Measurements from ENCODE around the gene ENOSF1. TPM values are rescaled to one million over a fixed set of nuclear protein-coding genes. Genes with fewer than 3 reads are reported as not detected.

ENOSF1 gene
- total and polyA plus RNA-seq, 2 of the 13 experiments (the other 11 are each of a cell fraction or from before 2014, with no cell fraction given) = 37.6 to 40.1 TPM

DNA sequence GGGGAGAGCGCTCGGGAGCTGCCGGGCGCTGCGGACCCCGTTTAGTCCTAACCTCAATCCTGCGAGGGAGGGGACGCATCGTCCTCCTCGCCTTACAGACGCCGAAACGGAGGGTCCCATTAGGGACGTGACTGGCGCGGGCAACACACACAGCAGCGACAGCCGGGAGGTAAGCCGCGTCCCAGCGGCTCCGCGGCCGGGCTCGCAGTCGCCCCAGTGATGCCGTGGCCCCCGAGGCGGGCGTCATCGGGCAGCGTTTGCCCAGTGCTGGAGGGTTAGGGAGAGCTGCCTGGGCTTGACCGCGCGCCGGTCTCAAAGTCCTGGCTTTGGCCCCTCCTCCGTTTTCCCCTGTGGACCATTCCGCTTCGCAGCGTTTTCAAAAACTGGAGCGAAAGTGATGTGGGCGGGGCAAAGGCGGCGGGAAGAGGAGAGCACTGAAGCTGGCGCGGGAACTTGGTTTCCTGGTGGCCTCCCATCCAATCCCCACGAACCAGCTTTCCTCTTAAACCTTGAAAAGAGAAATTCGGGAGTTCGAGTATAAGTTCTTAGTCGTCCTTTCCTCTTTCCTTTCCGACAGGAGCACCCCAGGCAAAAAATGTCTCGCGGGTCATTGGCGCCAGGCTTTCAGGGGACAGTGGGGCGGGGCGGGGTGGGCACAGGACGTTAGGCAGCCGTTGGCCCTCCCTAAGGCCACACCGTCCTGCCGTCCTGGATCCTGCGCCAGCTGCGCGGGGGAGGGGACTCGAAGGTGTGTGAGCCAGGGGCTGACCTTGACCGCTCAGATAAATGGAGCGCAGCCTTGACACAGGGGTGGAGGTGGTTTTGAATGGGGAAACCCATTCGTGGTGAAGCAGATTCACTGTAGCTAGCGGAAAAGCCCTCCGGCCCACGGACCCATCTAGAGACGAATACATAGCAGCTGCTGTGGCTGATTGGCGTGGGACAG lies 54.2 kb downstream of the ENOSF1 start (continued):
- TF ChIP-seq, protein P1, sequence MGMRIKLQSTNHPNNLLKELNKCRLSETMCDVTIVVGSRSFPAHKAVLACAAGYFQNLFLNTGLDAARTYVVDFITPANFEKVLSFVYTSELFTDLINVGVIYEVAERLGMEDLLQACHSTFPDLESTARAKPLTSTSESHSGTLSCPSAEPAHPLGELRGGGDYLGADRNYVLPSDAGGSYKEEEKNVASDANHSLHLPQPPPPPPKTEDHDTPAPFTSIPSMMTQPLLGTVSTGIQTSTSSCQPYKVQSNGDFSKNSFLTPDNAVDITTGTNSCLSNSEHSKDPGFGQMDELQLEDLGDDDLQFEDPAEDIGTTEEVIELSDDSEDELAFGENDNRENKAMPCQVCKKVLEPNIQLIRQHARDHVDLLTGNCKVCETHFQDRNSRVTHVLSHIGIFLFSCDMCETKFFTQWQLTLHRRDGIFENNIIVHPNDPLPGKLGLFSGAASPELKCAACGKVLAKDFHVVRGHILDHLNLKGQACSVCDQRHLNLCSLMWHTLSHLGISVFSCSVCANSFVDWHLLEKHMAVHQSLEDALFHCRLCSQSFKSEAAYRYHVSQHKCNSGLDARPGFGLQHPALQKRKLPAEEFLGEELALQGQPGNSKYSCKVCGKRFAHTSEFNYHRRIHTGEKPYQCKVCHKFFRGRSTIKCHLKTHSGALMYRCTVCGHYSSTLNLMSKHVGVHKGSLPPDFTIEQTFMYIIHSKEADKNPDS (CRISPR knock-in tag; IDR thresholded peaks at IDR 0.05) = no peak
- TF ChIP-seq POGZ (CRISPR knock-in tag; IDR thresholded peaks at IDR 0.05) = peak; percentile 22; the same call in 1 of the 2 replicates
- no peak; the same call in 1 of the 2 replicates for TF ChIP-seq CBFB (CRISPR knock-in tag; IDR thresholded peaks at IDR 0.05)
- peak; percentile 73; the same call in 1 of the 2 replicates for TF ChIP-seq ERF (CRISPR knock-in tag; IDR thresholded peaks at IDR 0.05)
- no peak for TF ChIP-seq SMC3 (IDR thresholded peaks at IDR 0.05; ENCODE audit: low read length)
- no peak; the same call in 1 of the 2 replicates for TF ChIP-seq ZNF800 (CRISPR knock-in tag; IDR thresholded peaks at IDR 0.05)
- TF ChIP-seq MIER2 (CRISPR knock-in tag; IDR thresholded peaks at IDR 0.05) = 0 out of 2 replicates have a peak, but pooled peaks have one; percentile 21
- TF ChIP-seq DNMT1 (CRISPR knock-in tag; IDR thresholded peaks at IDR 0.05) = peak; percentile 57; the same call in 1 of the 2 replicates
- TF ChIP-seq NR3C1 (CRISPR knock-in tag; IDR thresholded peaks at IDR 0.05) = no peak
- no peak for TF ChIP-seq AHR (CRISPR knock-in tag; IDR thresholded peaks at IDR 0.05)
- no peak for TF ChIP-seq MLLT10 (CRISPR knock-in tag; IDR thresholded peaks at IDR 0.05)
- no peak; the same call in 1 of the 2 replicates for TF ChIP-seq IKZF5 (CRISPR knock-in tag; IDR thresholded peaks at IDR 0.05)
- TF ChIP-seq KMT2B (CRISPR knock-in tag; IDR thresholded peaks at IDR 0.05) = peak; percentile 69
- TF ChIP-seq AHDC1 (CRISPR knock-in tag; IDR thresholded peaks at IDR 0.05; ENCODE audit: borderline replicate concordance) = peak; percentile 35; the same call in 1 of the 2 replicates
- TF ChIP-seq, protein P2, sequence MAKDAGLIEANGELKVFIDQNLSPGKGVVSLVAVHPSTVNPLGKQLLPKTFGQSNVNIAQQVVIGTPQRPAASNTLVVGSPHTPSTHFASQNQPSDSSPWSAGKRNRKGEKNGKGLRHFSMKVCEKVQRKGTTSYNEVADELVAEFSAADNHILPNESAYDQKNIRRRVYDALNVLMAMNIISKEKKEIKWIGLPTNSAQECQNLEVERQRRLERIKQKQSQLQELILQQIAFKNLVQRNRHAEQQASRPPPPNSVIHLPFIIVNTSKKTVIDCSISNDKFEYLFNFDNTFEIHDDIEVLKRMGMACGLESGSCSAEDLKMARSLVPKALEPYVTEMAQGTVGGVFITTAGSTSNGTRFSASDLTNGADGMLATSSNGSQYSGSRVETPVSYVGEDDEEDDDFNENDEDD (CRISPR knock-in tag; IDR thresholded peaks at IDR 0.05; ENCODE audit: borderline replicate concordance) = peak; percentile 94
- TF ChIP-seq ZNF749 (CRISPR knock-in tag; IDR thresholded peaks at IDR 0.05; ENCODE audit: borderline replicate concordance) = peak; percentile 65

Data from HepG2 (cell line).